ENCODE results near the gene EGFL7. TPM values are rescaled to one million over a fixed set of nuclear protein-coding genes. Genes with fewer than 3 reads are reported as not detected.
A peak's percentile ranks its signal among the peaks of the same experiment; 100 is the strongest.

The EGFL7 gene
- total and polyA plus RNA-seq, 4 donors: 32.1 to 39.7 (median 36.5) TPM

GRCh38 chr9:136624184-136624951, 38.3 kb upstream of the EGFL7 start (continued):
- TF ChIP-seq REST (IDR thresholded peaks at IDR 0.05) (no peak), FOXA2 (IDR thresholded peaks at IDR 0.05) (no peak), JUND (IDR thresholded peaks at IDR 0.05) (no peak), HNF4G (IDR thresholded peaks at IDR 0.05) (no peak), NR2F2 (IDR thresholded peaks at IDR 0.05) (no peak), RAD21 (IDR thresholded peaks at IDR 0.05) (no peak), TAF1 (conservative IDR thresholded peaks at IDR 0.05) (no peak), FOXA1 (IDR thresholded peaks at IDR 0.05) (no peak), GABPA (IDR thresholded peaks at IDR 0.05 in 1 of 2, conservative IDR thresholded peaks at IDR 0.05 in 1 of 2) (no peak), SP1 (IDR thresholded peaks at IDR 0.05) (no peak)
- TF ChIP-seq, protein P1, sequence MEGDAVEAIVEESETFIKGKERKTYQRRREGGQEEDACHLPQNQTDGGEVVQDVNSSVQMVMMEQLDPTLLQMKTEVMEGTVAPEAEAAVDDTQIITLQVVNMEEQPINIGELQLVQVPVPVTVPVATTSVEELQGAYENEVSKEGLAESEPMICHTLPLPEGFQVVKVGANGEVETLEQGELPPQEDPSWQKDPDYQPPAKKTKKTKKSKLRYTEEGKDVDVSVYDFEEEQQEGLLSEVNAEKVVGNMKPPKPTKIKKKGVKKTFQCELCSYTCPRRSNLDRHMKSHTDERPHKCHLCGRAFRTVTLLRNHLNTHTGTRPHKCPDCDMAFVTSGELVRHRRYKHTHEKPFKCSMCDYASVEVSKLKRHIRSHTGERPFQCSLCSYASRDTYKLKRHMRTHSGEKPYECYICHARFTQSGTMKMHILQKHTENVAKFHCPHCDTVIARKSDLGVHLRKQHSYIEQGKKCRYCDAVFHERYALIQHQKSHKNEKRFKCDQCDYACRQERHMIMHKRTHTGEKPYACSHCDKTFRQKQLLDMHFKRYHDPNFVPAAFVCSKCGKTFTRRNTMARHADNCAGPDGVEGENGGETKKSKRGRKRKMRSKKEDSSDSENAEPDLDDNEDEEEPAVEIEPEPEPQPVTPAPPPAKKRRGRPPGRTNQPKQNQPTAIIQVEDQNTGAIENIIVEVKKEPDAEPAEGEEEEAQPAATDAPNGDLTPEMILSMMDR (IDR thresholded peaks at IDR 0.05; ENCODE audit: low read depth, low read length, missing input control): no peak

GRCh38 chr9:136625101-136626065, 37.3 kb upstream of the EGFL7 start:
- 14% methylated on average over 19 of the region's 19 CpGs for WGBS
- no peaks in the 10 kb centered on the region for H3K27me3 ChIP-seq (ENCODE audit: control insufficient read depth in 4 of 4, insufficient read depth in 4 of 4, low read length in 3 of 4)
- no peaks in the 10 kb centered on the region for H3K9me3 ChIP-seq (ENCODE audit: control insufficient read depth in 4 of 4, low read length in 3 of 4)
- H3K4me3 ChIP-seq (ENCODE audit: low read depth in 1 of 3, low read length in 3 of 3): no peak overlapping the region
- DNase-seq (ENCODE audit: low spot score): peak; percentile 81
- no peaks in the 10 kb centered on the region for H3K36me3 ChIP-seq (ENCODE audit: control insufficient read depth in 4 of 4, insufficient read depth in 3 of 4, low read depth in 1 of 4, low read length in 3 of 4)
- peaks cover 35 to 65% (median 49%) of the 10 kb centered on the region in 4 donors for H3K4me1 ChIP-seq (ENCODE audit: control insufficient read depth in 4 of 4, insufficient read depth in 4 of 4, low read length in 3 of 4)
- H3K9ac ChIP-seq (ENCODE audit: low read depth in 1 of 2, low read length in 2 of 2): no peak overlapping the region
- peak overlapping the region; percentile 81 for H3K27ac ChIP-seq (ENCODE audit: low read depth in 1 of 2, low read length in 2 of 2)
- no peak for TF ChIP-seq ZBTB33 (IDR thresholded peaks at IDR 0.05)
- TF ChIP-seq NR2F2 (IDR thresholded peaks at IDR 0.05): peak; percentile 99
- peak; percentile 85 to 87 for TF ChIP-seq RAD21 (IDR thresholded peaks at IDR 0.05)
- TF ChIP-seq, protein P1 (IDR thresholded peaks at IDR 0.05; ENCODE audit: low read depth, low read length, missing input control): peak; percentile 50
- TF ChIP-seq REST (IDR thresholded peaks at IDR 0.05): peak; percentile 72
- TF ChIP-seq FOXA1 (IDR thresholded peaks at IDR 0.05): peak; percentile 73
- TF ChIP-seq HNF4G (IDR thresholded peaks at IDR 0.05): peak; percentile 82
- peak; percentile 95 to 96 for TF ChIP-seq RXRA (IDR thresholded peaks at IDR 0.05)
- TF ChIP-seq HNF4A (conservative IDR thresholded peaks at IDR 0.05): peak; percentile 91
- TF ChIP-seq, protein P2, sequence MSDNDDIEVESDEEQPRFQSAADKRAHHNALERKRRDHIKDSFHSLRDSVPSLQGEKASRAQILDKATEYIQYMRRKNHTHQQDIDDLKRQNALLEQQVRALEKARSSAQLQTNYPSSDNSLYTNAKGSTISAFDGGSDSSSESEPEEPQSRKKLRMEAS (IDR thresholded peaks at IDR 0.05): peak; percentile 85
- TF ChIP-seq FOXA2 (IDR thresholded peaks at IDR 0.05): no peak
- peak in 1 of 2 donors; percentile 57 for TF ChIP-seq JUND (IDR thresholded peaks at IDR 0.05)
- peak; percentile 66 for TF ChIP-seq YY1 (IDR thresholded peaks at IDR 0.05)
- peak in 1 of 2 donors; percentile 61 for TF ChIP-seq GABPA (IDR thresholded peaks at IDR 0.05 in 1 of 2, conservative IDR thresholded peaks at IDR 0.05 in 1 of 2)
- TF ChIP-seq EGR1 (IDR thresholded peaks at IDR 0.05; ENCODE audit: low read depth in 2 of 2): peak in 1 of 2 donors; percentile 54
